ENCODE measurements around the gene INPP5A.

INPP5A gene

DNA sequence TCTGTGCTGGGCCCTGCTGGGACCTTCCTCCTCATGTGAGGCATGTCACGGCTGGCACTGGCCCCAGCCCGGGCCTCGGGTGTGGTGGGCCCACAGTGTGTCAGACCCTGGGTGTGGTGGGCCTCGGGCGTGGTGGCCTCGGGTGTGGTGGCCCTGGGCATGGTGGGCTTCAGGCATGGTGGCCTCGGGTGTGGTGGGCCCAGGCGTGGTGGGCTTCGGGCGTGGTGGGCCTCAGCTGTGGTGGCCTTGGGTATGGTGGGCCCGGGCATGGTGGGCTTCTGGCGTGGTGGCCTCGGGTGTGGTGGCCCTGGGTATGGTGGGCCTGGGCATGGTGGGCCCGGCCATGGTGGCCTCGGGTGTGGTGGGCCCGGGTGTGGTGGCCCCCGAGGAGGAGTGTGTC lies 207.9 kb downstream of the INPP5A start:
- TF ChIP-seq, protein P1, sequence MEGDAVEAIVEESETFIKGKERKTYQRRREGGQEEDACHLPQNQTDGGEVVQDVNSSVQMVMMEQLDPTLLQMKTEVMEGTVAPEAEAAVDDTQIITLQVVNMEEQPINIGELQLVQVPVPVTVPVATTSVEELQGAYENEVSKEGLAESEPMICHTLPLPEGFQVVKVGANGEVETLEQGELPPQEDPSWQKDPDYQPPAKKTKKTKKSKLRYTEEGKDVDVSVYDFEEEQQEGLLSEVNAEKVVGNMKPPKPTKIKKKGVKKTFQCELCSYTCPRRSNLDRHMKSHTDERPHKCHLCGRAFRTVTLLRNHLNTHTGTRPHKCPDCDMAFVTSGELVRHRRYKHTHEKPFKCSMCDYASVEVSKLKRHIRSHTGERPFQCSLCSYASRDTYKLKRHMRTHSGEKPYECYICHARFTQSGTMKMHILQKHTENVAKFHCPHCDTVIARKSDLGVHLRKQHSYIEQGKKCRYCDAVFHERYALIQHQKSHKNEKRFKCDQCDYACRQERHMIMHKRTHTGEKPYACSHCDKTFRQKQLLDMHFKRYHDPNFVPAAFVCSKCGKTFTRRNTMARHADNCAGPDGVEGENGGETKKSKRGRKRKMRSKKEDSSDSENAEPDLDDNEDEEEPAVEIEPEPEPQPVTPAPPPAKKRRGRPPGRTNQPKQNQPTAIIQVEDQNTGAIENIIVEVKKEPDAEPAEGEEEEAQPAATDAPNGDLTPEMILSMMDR (IDR thresholded peaks at IDR 0.05; ENCODE audit: insufficient read depth, low read length, missing control alignments), result no peak
- H3K4me3 ChIP-seq (ENCODE audit: low read depth, low read length), result no peak overlapping the region
- ChIA-PET CTCF (no interaction called here), POLR2A (no interaction called here)
- no peak for DNase-seq (ENCODE audit: low read depth, low spot score)

- no peak overlapping the region for H3K4me3 ChIP-seq (ENCODE audit: low read depth, low read length)
- ChIA-PET CTCF (no interaction called here), POLR2A (no interaction called here)
- TF ChIP-seq, protein P1 (IDR thresholded peaks at IDR 0.05; ENCODE audit: insufficient read depth, low read length, missing control alignments), result no peak
- DNase-seq (ENCODE audit: low read depth, low spot score), result no peak
Observed at GRCh38 chr10:132745971-132746370, 208.4 kb downstream of the INPP5A start.

GRCh38 chr10:132746386-132746785 lies 208.8 kb downstream of the INPP5A start:
- ChIA-PET CTCF (no interaction called here), POLR2A (no interaction called here)
- no peak overlapping the region for H3K4me3 ChIP-seq (ENCODE audit: low read depth, low read length)
- TF ChIP-seq, protein P1 (IDR thresholded peaks at IDR 0.05; ENCODE audit: insufficient read depth, low read length, missing control alignments), result no peak
- DNase-seq (ENCODE audit: low read depth, low spot score), result no peak

- TF ChIP-seq, protein P1 (IDR thresholded peaks at IDR 0.05; ENCODE audit: insufficient read depth, low read length, missing control alignments), result no peak
- no peak for DNase-seq (ENCODE audit: low read depth, low spot score)
- POLR2A ChIA-PET, result no interaction called here
- CTCF ChIA-PET, result interaction anchor here (1.1 to 1.5 kb wide), 4 partner anchors 8 to 14 kb away, joined by 3 to 4 read pairs (median 4); no protein-coding TSS in a partner anchor
- H3K4me3 ChIP-seq (ENCODE audit: low read depth, low read length), result no peak overlapping the region
Observed at GRCh38 chr10:132746801-132747625, 209.4 kb downstream of the INPP5A start.

DNA sequence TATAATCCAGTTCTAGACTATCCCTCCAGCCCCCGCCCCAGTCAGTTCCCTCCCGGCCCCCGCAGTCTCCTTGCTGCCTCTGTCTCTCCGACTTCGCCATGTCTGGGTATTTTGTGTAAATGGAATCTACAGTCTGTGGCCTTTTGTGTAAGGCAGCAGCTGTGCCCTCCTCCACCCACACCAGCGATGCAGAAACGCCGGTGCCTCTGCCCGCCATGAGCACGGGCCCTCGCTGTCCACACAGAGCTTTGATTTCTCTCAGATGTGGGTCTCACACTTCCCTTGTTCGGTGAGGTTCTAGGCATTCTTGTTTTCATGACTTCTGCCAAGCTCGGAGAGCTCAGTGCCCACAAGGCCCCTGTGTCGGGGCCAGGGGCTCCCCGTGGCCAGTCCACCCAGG lies 210.5 kb downstream of the INPP5A start:
- ChIA-PET CTCF (interaction anchor here (1.1 to 1.5 kb wide), 5 partner anchors 9 to 94 kb away, joined by 3 to 4 read pairs (median 3); no protein-coding TSS in a partner anchor), POLR2A (no interaction called here)
- no peak overlapping the region for H3K4me3 ChIP-seq (ENCODE audit: low read depth, low read length)
- DNase-seq (ENCODE audit: low read depth, low spot score), result no peak
- TF ChIP-seq, protein P1 (IDR thresholded peaks at IDR 0.05; ENCODE audit: insufficient read depth, low read length, missing control alignments), result no peak

DNA sequence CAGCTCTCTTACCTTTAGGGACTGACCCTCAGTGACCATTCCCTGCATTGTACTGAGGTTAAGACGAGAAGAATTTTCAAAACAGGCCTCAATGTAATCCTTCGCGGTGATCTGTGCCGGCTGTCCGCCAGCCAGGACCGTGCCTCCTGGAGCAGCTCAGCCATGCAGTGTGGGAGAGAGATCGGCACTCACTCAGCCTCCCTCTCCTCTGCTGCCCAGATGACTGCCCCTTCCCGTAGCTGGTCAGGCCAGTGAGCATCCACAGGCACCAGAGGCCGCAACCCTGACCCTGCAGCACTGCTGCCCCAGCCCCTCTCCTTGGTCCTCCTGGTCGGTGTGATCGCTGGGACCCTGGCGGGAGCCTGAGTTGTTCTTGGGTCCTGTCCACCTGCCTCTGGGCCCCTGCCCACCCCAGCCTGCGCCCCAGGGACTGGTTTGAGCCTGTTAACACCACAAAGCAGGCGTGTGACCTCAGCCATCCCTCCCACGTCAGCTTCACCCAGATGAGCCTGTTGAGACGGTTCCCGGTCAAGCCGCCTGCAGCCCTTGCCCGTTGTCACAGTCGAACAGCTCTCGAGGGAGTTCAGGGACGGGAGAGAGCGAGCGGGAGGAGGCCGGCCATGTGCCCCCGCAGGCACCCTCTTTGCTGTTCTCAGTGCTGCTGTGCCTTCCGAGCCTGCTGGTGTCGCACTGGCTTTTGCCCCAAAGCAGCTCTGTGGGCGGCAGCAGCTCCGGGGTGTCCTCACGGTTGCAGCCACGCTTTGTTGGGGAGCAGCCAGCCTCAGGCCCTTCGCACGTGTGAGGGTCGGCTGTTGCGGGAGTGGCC lies 211.2 kb downstream of the INPP5A start:
- POLR2A ChIA-PET, result no interaction called here
- CTCF ChIA-PET, result interaction anchor here (0.7 to 1.5 kb wide), 6 partner anchors 10 to 94 kb away, joined by 3 to 4 read pairs (median 3); no protein-coding TSS in a partner anchor
- TF ChIP-seq, protein P1 (IDR thresholded peaks at IDR 0.05; ENCODE audit: insufficient read depth, low read length, missing control alignments), result no peak
- DNase-seq (ENCODE audit: low read depth, low spot score), result no peak
- no peak overlapping the region for H3K4me3 ChIP-seq (ENCODE audit: low read depth, low read length)
